ENCODE measurements around the gene ILDR1.
"Not testable (repeated sequence)": the region's sequence is repeated elsewhere in the genome, so short reads cannot be mapped to it uniquely, and the experiment has no call there.

The ILDR1 gene

GRCh38 chr3:121942116-121942786 lies 79.8 kb downstream of the ILDR1 start:
- DNase-seq: no peak

GRCh38 chr3:121941592-121941991 lies 80.5 kb downstream of the ILDR1 start:
- DNase-seq: no peak

GRCh38 chr3:121938141-121938855 lies 83.7 kb downstream of the ILDR1 start:
- DNase-seq: not testable (repeated sequence)

Measured in SIG-M5 (cell line).